Uterus (tissue), 4 donors: ENCODE data around the gene MASP2. TPM values are rescaled to one million over a fixed set of nuclear protein-coding genes. Genes with fewer than 3 reads are reported as not detected.
"Not testable (repeated sequence)": the region's sequence is repeated elsewhere in the genome, so short reads cannot be mapped to it uniquely, and the experiment has no call there.

Source experiments
- DNase-seq, 2 donors: peaks; one replicate each; pipeline ENCODE4 v3.0.0-alpha.2; 2019 to 2020
- H3K27ac ChIP-seq, 2 donors: fragments of 200-600 bp; sonication (generic); 1 replicate in 1 of 2; 2 replicates in 1 of 2; pipeline ENCODE4 v1.5.1; 2016 to 2018
- H3K27me3 ChIP-seq, 2 donors: fragments of 200-600 bp; sonication (generic); one replicate each; pipeline ENCODE4 v1.5.1; 2018 to 2019; ENCODE audit warnings: control low read depth in 1 of 2
- H3K36me3 ChIP-seq, 2 donors: fragments of 200-600 bp; sonication (generic); one replicate each; pipeline ENCODE4 v1.5.1; 2019; ENCODE audit warnings: control low read depth in 1 of 2
- H3K4me1 ChIP-seq, 2 donors: fragments of 200-600 bp; sonication (generic); one replicate each; pipeline ENCODE4 v1.5.1; 2018 to 2019; ENCODE audit warnings: control low read depth in 1 of 2
- H3K4me3 ChIP-seq, 2 donors: fragments of 200-600 bp; sonication (generic); 1 replicate in 1 of 2; 2 replicates in 1 of 2; pipeline ENCODE4 v1.5.1; 2018 to 2019; ENCODE audit warnings: mild to moderate bottlenecking in 1 of 2
- H3K9me3 ChIP-seq, 2 donors: fragments of 200-600 bp; sonication (generic); one replicate each; pipeline ENCODE4 v1.5.1; 2019; ENCODE audit warnings: control low read depth in 1 of 2
- POLR2A ChIP-seq, 2 donors: fragments of 450-650 bp; IDR thresholded peaks; one replicate each; pipeline ENCODE4 v1.6.1; 2016; ENCODE audit warnings: antibody characterized with exemption in 2 of 2, mild to moderate bottlenecking in 1 of 2, moderate library complexity in 1 of 2
- intact Hi-C: fragments of 100-400 bp; cut with DNase I; formaldehyde crosslinking; loops from one replicate; pipeline ENCODE4 v1.15.1; 2023; ENCODE audit warnings: low total_unique reads
- total RNA-seq, 4 donors: library from RNA; depleted of rRNA in 3 of 4; stranded (reverse); fragments of >200 nt in 3 of 4; gene quantifications; one replicate each; pipeline versions ENCODE4 v1.1.0 to v1.2.4, GENCODE V29; 2014 to 2023
- TF ChIP-seq, protein P1 (sequence below), 4 experiments: fragments of 200-600 bp in 2 of 4; fragments of 450-650 bp in 2 of 4; sonication (generic) in 2 of 4; IDR thresholded peaks; one replicate each; pipeline ENCODE4 v1.5.1; 2016 to 2019; ENCODE audit warnings: antibody characterized with exemption in 4 of 4, mild to moderate bottlenecking in 2 of 4, moderate library complexity in 1 of 4
- donor health status: DM: yes; HTN: yes; CAD: no.

MASP2 gene
- total RNA-seq, 4 donors from 2014 or later: not detected

DNA sequence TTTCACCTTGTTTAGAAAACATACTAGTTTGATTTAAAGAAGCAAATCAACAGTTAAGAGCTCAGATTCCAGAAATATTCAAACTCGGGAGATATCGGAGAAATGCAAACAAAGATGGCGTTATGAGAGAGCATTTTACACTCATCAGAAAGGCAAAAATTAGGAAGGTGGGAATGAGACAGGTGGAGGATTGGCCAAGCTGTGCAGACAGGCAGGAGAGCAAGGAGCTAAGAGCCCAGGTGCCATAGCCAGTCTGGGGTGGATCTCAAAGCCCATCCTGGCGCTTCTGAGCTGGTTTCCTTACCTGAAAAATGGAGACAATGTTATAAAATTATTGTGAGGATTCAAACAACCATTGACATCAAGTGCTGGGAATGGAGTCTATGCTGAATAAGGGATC lies 54.2 kb downstream of the MASP2 start:
- Histone ChIP-seq H3K4me1 (no peaks in the 10 kb centered on the region), H3K9me3 (no peaks in the 10 kb centered on the region), H3K27me3 (no peaks in the 10 kb centered on the region), H3K4me3 (no peak overlapping the region), H3K27ac (no peak overlapping the region), H3K36me3 (no peaks in the 10 kb centered on the region)
- DNase-seq: no peak
- no peak for TF ChIP-seq POLR2A (IDR thresholded peaks at IDR 0.05)
- TF ChIP-seq, protein P1, sequence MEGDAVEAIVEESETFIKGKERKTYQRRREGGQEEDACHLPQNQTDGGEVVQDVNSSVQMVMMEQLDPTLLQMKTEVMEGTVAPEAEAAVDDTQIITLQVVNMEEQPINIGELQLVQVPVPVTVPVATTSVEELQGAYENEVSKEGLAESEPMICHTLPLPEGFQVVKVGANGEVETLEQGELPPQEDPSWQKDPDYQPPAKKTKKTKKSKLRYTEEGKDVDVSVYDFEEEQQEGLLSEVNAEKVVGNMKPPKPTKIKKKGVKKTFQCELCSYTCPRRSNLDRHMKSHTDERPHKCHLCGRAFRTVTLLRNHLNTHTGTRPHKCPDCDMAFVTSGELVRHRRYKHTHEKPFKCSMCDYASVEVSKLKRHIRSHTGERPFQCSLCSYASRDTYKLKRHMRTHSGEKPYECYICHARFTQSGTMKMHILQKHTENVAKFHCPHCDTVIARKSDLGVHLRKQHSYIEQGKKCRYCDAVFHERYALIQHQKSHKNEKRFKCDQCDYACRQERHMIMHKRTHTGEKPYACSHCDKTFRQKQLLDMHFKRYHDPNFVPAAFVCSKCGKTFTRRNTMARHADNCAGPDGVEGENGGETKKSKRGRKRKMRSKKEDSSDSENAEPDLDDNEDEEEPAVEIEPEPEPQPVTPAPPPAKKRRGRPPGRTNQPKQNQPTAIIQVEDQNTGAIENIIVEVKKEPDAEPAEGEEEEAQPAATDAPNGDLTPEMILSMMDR (IDR thresholded peaks at IDR 0.05): no peak
- intact Hi-C loops: no loop called here

DNA sequence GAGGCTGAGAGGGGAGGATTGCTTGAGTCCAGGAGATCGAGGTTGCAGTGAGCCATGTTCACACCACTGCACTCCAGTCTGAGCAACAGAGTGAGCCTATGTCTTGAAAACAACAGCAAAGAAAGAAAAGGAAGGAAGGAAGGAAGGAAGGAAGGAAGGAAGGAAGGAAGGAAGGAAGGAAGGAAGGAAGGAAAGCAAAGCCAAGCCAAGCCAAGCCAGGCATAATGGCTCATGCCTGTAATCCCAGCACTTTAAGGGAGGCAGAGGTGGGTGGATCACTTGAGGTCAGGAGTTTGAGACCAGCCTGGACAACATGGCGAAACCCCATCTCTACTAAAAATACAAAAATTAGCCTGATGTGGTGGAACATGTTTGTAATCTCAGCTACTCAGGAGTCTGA lies 55.0 kb downstream of the MASP2 start:
- H3K27ac ChIP-seq, H3K9me3 ChIP-seq, H3K4me1 ChIP-seq, DNase-seq, H3K36me3 ChIP-seq, H3K4me3 ChIP-seq, intact Hi-C loops, H3K27me3 ChIP-seq: not testable (repeated sequence)

DNA sequence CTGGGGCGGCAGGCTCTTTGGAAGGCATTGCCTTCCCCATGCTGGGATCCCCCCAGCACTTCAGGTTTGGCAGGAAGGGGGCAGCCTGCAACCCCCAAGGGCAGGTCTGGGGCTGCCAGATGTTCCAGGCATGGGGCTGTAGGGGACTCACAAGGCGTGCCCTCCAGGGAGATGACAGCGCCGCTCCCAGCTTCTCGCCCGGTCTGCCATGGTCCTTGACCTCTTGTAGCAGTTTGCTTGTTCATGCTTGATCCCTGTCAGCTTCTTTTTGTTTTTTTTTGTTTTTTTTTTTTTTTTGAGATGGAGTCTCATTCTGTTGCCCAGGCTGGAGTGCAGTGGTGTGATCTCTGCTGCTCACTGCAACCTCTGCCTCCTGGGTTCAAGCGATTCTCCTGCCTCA lies 56.2 kb downstream of the MASP2 start:
- intact Hi-C loops: no loop called here
- no peak overlapping the region for H3K4me3 ChIP-seq
- DNase-seq: no peak
- H3K9me3 ChIP-seq: no peaks in the 10 kb centered on the region
- no peaks in the 10 kb centered on the region for H3K4me1 ChIP-seq
- no peaks in the 10 kb centered on the region for H3K36me3 ChIP-seq
- no peaks in the 10 kb centered on the region for H3K27me3 ChIP-seq
- no peak overlapping the region for H3K27ac ChIP-seq
- no peak for TF ChIP-seq POLR2A (IDR thresholded peaks at IDR 0.05)

DNA sequence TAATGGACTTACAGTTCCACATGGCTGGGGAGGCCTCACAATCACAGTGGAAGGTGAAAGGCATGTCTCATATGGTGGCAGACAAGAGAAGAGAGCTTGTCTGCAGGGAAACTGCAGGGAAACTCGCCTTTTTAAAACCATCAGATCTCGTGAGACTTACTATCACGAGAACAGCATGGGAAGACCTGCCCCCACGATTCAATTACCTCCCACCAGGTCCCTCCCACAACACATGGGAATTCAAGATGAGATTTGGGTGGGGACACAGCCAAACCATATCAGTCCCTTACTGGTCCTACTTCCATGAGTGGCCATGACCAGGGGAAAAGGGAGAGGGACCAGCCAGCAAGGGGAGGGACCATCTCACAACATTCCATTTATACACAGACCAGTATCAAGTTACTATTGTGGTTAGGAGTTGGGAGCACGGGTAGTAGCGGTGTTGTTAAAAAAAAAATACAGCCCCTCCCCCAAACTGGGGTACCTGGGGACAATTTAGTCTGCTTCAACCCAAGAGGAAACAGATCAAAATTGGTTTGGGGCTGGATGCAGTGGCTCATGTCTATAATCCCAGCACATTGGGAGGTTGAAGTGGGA lies 57.0 kb downstream of the MASP2 start:
- intact Hi-C loops, DNase-seq, H3K27me3 ChIP-seq, H3K4me3 ChIP-seq, H3K36me3 ChIP-seq, H3K4me1 ChIP-seq, H3K9me3 ChIP-seq, H3K27ac ChIP-seq: not testable (repeated sequence)

DNA sequence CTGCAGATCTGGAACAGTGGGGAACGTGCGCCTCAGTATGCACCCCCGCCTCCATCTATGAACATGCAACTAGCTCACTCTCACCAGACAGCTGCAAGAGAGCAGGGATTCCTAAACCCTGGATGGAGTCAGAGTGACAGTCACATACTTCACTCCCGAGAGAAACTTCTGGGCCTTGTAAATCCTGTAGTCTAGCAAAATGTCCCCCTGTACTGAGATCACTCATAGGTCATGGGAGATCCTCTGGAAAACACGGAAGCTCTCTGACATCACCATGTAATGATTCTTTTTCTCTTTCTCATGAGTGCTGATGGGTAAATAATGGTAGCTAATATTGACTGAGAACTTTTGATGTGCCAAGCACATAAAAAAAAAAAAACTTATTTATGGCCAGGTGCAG lies 57.9 kb downstream of the MASP2 start:
- Histone ChIP-seq H3K36me3 (no peaks in the 10 kb centered on the region), H3K27ac (no peak overlapping the region), H3K27me3 (no peaks in the 10 kb centered on the region), H3K4me1 (no peaks in the 10 kb centered on the region), H3K9me3 (no peaks in the 10 kb centered on the region), H3K4me3 (no peak overlapping the region)
- DNase-seq: no peak
- intact Hi-C loops: no loop called here
- TF ChIP-seq POLR2A (IDR thresholded peaks at IDR 0.05): no peak
- TF ChIP-seq, protein P1 (IDR thresholded peaks at IDR 0.05): no peak

DNA sequence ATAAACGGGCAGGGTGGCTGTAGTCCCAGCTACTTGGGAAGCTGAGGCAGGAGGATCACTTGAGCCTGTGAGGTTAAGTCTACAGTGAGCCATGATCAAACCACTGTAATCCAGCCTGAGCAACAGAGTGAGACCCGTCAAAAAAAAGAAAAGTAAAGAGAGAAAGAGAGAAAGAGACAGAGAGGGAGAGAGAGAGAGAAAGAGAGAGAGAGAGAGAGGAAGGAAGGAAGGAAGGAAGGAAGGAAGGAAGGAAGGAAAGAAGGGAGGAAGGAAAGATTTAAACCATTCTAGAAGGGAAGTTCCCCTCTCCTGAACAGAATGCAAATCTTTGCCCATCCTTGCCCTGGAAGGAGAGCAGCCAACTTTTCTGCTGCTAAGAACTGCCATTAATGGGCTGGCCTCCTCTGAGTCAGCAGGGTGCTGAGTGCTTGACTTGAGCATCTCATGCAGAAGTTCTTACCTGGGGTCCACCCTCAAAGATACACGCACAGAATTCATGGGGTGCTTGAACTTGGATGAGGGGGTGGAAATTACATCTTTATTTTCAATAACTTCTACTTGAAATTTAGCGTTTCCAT lies 59.1 kb downstream of the MASP2 start:
- TF ChIP-seq, protein P1 (IDR thresholded peaks at IDR 0.05): no peak
- no peak for TF ChIP-seq POLR2A (IDR thresholded peaks at IDR 0.05)
- DNase-seq: no peak
- Histone ChIP-seq H3K36me3 (no peaks in the 10 kb centered on the region), H3K9me3 (no peaks in the 10 kb centered on the region), H3K4me3 (no peak overlapping the region), H3K4me1 (no peaks in the 10 kb centered on the region), H3K27ac (no peak overlapping the region), H3K27me3 (no peaks in the 10 kb centered on the region)
- intact Hi-C loops: no loop called here

DNA sequence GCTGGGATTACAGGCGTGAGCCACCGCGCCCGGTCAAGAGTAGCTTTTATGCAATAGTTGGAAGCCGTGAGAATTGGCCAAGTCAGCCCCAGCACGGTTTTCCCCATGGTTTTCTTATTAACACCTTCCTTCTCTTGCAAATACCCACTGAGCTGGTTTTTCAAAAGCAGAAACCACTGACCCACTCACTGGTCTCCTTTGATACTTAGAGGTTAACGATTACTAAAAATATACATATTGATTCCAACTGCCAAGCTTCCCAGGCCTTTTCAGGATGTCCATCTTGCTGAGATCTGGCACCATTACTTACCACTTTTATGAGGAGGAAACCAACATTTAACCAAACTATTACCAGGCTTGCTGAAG lies 60.5 kb downstream of the MASP2 start:
- intact Hi-C loops: no loop called here
- H3K27ac ChIP-seq: no peak overlapping the region
- H3K4me3 ChIP-seq: no peak overlapping the region
- no peaks in the 10 kb centered on the region for H3K36me3 ChIP-seq
- H3K4me1 ChIP-seq: no peaks in the 10 kb centered on the region
- no peak for DNase-seq
- no peaks in the 10 kb centered on the region for H3K27me3 ChIP-seq
- TF ChIP-seq POLR2A (IDR thresholded peaks at IDR 0.05): no peak
- TF ChIP-seq, protein P1 (IDR thresholded peaks at IDR 0.05): no peak
- H3K9me3 ChIP-seq: no peaks in the 10 kb centered on the region
